Endothelial cell (in vitro differentiated cells): ENCODE measurements around the gene ANKFN1. TPM values are rescaled to one million over a fixed set of nuclear protein-coding genes. Genes with fewer than 3 reads are reported as not detected.

Experiments used
- DNase-seq: peaks from one replicate; pipeline ENCODE4 v3.0.0; 2021; ENCODE audit warnings: low spot score
- H3K27ac Mint-ChIP-seq: one replicate; pipeline ENCODE4 v1.8.0; 2021; ENCODE audit warnings: mixed read lengths, inconsistent platforms; ENCODE audit not compliant: unreplicated experiment
- H3K27me3 Mint-ChIP-seq: one replicate; pipeline ENCODE4 v1.8.0; 2021; ENCODE audit warnings: mild to moderate bottlenecking, moderate library complexity, mixed read lengths, inconsistent platforms; ENCODE audit not compliant: unreplicated experiment
- H3K36me3 Mint-ChIP-seq: one replicate; pipeline ENCODE4 v1.8.0; 2021; ENCODE audit warnings: mild to moderate bottlenecking, low read depth, mixed read lengths, inconsistent platforms; ENCODE audit not compliant: unreplicated experiment
- H3K4me1 Mint-ChIP-seq: one replicate; pipeline ENCODE4 v1.8.0; 2021; ENCODE audit warnings: mild to moderate bottlenecking, mixed read lengths, inconsistent platforms; ENCODE audit not compliant: unreplicated experiment
- H3K4me3 Mint-ChIP-seq: one replicate; pipeline ENCODE4 v1.8.0; 2021; ENCODE audit warnings: mild to moderate bottlenecking, mixed read lengths, inconsistent platforms; ENCODE audit not compliant: unreplicated experiment
- H3K9me3 Mint-ChIP-seq: one replicate; pipeline ENCODE4 v1.8.0; 2021; ENCODE audit warnings: mixed read lengths, inconsistent platforms; ENCODE audit not compliant: unreplicated experiment
- total RNA-seq: library from RNA; stranded (reverse); fragmentation: NEBNext Ultra II Directional; extraction: Animal tissue kit (Norgen Biotek cat#: 25700); gene quantifications from one replicate; pipeline ENCODE4 v1.2.1, GENCODE V29; 2021; ENCODE audit not compliant: unreplicated experiment
- TF ChIP-seq, protein P1 (sequence below): fragments of 200-600 bp; sonication (generic); IDR thresholded peaks from one replicate; pipeline ENCODE4 v1.5.0; 2021; ENCODE audit warnings: antibody characterized with exemption; ENCODE audit not compliant: unreplicated experiment

The ANKFN1 gene
- total RNA-seq, 1 donor from 2014 or later: not detected

GRCh38 chr17:56206351-56206750 lies 53.1 kb downstream of the ANKFN1 start:
- no peak for DNase-seq
- no peaks in the 10 kb centered on the region for H3K27me3 Mint-ChIP-seq
- no peak overlapping the region for H3K4me3 Mint-ChIP-seq
- no peak overlapping the region for H3K27ac Mint-ChIP-seq
- H3K4me1 Mint-ChIP-seq: no peaks in the 10 kb centered on the region
- no peaks in the 10 kb centered on the region for H3K36me3 Mint-ChIP-seq
- TF ChIP-seq, protein P1, sequence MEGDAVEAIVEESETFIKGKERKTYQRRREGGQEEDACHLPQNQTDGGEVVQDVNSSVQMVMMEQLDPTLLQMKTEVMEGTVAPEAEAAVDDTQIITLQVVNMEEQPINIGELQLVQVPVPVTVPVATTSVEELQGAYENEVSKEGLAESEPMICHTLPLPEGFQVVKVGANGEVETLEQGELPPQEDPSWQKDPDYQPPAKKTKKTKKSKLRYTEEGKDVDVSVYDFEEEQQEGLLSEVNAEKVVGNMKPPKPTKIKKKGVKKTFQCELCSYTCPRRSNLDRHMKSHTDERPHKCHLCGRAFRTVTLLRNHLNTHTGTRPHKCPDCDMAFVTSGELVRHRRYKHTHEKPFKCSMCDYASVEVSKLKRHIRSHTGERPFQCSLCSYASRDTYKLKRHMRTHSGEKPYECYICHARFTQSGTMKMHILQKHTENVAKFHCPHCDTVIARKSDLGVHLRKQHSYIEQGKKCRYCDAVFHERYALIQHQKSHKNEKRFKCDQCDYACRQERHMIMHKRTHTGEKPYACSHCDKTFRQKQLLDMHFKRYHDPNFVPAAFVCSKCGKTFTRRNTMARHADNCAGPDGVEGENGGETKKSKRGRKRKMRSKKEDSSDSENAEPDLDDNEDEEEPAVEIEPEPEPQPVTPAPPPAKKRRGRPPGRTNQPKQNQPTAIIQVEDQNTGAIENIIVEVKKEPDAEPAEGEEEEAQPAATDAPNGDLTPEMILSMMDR: no peak
- H3K9me3 Mint-ChIP-seq: no peaks in the 10 kb centered on the region

DNA sequence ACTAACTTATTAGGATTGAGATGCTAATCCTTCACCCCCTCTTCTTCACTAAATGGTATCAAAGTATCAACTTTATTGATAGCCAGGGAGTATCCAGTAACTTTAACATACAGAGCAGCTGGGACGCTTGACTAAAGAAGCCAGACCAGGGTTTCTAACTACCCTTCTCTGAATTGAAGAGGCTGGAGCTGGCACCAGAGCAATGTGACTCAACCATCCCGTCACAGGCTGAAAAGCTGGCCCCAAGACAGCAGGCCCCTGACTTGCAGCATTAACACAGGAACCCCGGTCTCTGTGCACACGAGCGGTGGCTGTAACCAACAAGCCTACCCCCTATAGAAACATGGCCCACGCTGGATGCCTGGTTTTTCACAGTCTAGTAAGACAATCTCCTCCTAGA lies 59.8 kb downstream of the ANKFN1 start:
- H3K36me3 Mint-ChIP-seq: no peaks in the 10 kb centered on the region
- H3K4me1 Mint-ChIP-seq: no peaks in the 10 kb centered on the region
- no peaks in the 10 kb centered on the region for H3K27me3 Mint-ChIP-seq
- no peak for DNase-seq
- H3K4me3 Mint-ChIP-seq: no peak overlapping the region
- H3K9me3 Mint-ChIP-seq: no peaks in the 10 kb centered on the region
- no peak overlapping the region for H3K27ac Mint-ChIP-seq
- TF ChIP-seq, protein P1: no peak

GRCh38 chr17:56217921-56218320 lies 64.6 kb downstream of the ANKFN1 start:
- peaks cover 3% of the 10 kb centered on the region for H3K4me1 Mint-ChIP-seq
- H3K27me3 Mint-ChIP-seq: no peaks in the 10 kb centered on the region
- H3K4me3 Mint-ChIP-seq: no peak overlapping the region
- DNase-seq: no peak
- TF ChIP-seq, protein P1: no peak
- no peak overlapping the region for H3K27ac Mint-ChIP-seq
- no peaks in the 10 kb centered on the region for H3K36me3 Mint-ChIP-seq
- no peaks in the 10 kb centered on the region for H3K9me3 Mint-ChIP-seq

DNA sequence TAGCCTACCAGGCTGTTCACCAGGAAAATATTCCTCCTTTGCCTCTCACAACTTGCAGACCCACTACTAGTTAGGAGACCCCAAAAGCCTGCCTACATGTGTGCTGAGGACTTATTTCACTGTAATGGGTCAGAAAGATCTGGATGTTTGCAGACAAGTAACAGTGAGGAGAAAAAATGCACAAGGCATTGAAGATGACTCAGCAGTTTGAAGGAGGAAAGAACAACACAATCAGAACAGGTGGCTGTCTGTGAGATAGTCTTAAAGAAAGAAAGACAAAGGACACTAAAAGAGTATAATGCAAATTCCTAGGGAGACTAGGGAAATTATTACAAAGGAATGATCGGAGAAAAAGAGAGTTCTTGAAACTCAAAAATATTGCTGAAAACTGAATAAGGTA lies 69.0 kb downstream of the ANKFN1 start:
- no peak overlapping the region for H3K4me3 Mint-ChIP-seq
- peaks cover 3% of the 10 kb centered on the region for H3K4me1 Mint-ChIP-seq
- no peaks in the 10 kb centered on the region for H3K36me3 Mint-ChIP-seq
- no peaks in the 10 kb centered on the region for H3K9me3 Mint-ChIP-seq
- no peaks in the 10 kb centered on the region for H3K27me3 Mint-ChIP-seq
- H3K27ac Mint-ChIP-seq: no peak overlapping the region
- no peak for DNase-seq
- TF ChIP-seq, protein P1: no peak

GRCh38 chr17:56230660-56231059 lies 77.4 kb downstream of the ANKFN1 start:
- Mint-ChIP-seq H3K9me3 (no peaks in the 10 kb centered on the region), H3K36me3 (no peaks in the 10 kb centered on the region), H3K27me3 (no peaks in the 10 kb centered on the region), H3K27ac (no peak overlapping the region), H3K4me1 (no peaks in the 10 kb centered on the region), H3K4me3 (no peak overlapping the region)
- TF ChIP-seq, protein P1: no peak
- DNase-seq: no peak
